ENCODE data around the gene ZNF133.

Gene ZNF133

DNA sequence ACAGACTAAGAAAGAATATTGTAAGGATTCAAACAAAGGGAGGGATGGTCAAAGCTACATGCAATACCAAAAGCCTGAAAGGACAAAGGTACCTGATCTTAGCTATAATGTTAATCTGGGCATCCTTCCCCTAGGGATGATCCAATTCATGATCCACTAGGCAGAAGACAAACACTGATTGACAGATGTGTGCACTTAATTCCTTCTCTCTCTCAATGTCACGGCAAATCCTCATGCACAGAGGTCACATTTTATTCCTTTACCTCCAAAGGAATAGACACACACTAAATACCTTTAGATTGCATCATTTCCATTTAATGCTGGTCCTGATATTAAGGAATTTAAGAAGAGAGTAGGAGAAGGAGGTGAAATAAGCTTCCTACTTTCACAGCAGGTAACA is 73.4 kb downstream of the ZNF133 start:
- DNase-seq (ENCODE audit: low read depth), result no peak

GRCh38 chr20:18362916-18363315 is 74.6 kb downstream of the ZNF133 start:
- no peak for DNase-seq (ENCODE audit: low read depth)

- DNase-seq (ENCODE audit: low read depth), result no peak
Observed at GRCh38 chr20:18363708-18364107, 75.4 kb downstream of the ZNF133 start.

GRCh38 chr20:18364768-18365167 is 76.4 kb downstream of the ZNF133 start:
- DNase-seq (ENCODE audit: low read depth), result no peak
